Uterus (tissue), 4 donors: ENCODE measurements around the gene LETMD1. TPM values are rescaled to one million over a fixed set of nuclear protein-coding genes. Genes with fewer than 3 reads are reported as not detected.
A peak's percentile ranks its signal among the peaks of the same experiment; 100 is the strongest.

Source experiments
- DNase-seq, 2 donors: peaks; one replicate each; pipeline ENCODE4 v3.0.0-alpha.2; 2019 to 2020
- H3K27ac ChIP-seq, 2 donors: fragments of 200-600 bp; sonication (generic); 1 replicate in 1 of 2; 2 replicates in 1 of 2; pipeline ENCODE4 v1.5.1; 2016 to 2018
- H3K27me3 ChIP-seq, 2 donors: fragments of 200-600 bp; sonication (generic); one replicate each; pipeline ENCODE4 v1.5.1; 2018 to 2019; ENCODE audit warnings: control low read depth in 1 of 2
- H3K36me3 ChIP-seq, 2 donors: fragments of 200-600 bp; sonication (generic); one replicate each; pipeline ENCODE4 v1.5.1; 2019; ENCODE audit warnings: control low read depth in 1 of 2
- H3K4me1 ChIP-seq, 2 donors: fragments of 200-600 bp; sonication (generic); one replicate each; pipeline ENCODE4 v1.5.1; 2018 to 2019; ENCODE audit warnings: control low read depth in 1 of 2
- H3K4me3 ChIP-seq, 2 donors: fragments of 200-600 bp; sonication (generic); 1 replicate in 1 of 2; 2 replicates in 1 of 2; pipeline ENCODE4 v1.5.1; 2018 to 2019; ENCODE audit warnings: mild to moderate bottlenecking in 1 of 2
- H3K9me3 ChIP-seq, 2 donors: fragments of 200-600 bp; sonication (generic); one replicate each; pipeline ENCODE4 v1.5.1; 2019; ENCODE audit warnings: control low read depth in 1 of 2
- CTCF ChIP-seq, 4 experiments: fragments of 200-600 bp in 2 of 4; fragments of 450-650 bp in 2 of 4; sonication (generic) in 2 of 4; IDR thresholded peaks; one replicate each; pipeline ENCODE4 v1.5.1; 2016 to 2019; ENCODE audit warnings: antibody characterized with exemption in 4 of 4, mild to moderate bottlenecking in 2 of 4, moderate library complexity in 1 of 4
- POLR2A ChIP-seq, 2 donors: fragments of 450-650 bp; IDR thresholded peaks; one replicate each; pipeline ENCODE4 v1.6.1; 2016; ENCODE audit warnings: antibody characterized with exemption in 2 of 2, mild to moderate bottlenecking in 1 of 2, moderate library complexity in 1 of 2
- intact Hi-C: fragments of 100-400 bp; cut with DNase I; formaldehyde crosslinking; loops from one replicate; pipeline ENCODE4 v1.15.1; 2023; ENCODE audit warnings: low total_unique reads
- total RNA-seq, 4 donors: library from RNA; depleted of rRNA in 3 of 4; stranded (reverse); fragments of >200 nt in 3 of 4; gene quantifications; one replicate each; pipeline versions ENCODE4 v1.1.0 to v1.2.4, GENCODE V29; 2014 to 2023
- donor health status: DM: yes; HTN: yes; CAD: no.

The LETMD1 gene
- total RNA-seq, 4 donors from 2014 or later = 45.9 to 81.5 (median 61.5) TPM

- Histone ChIP-seq H3K4me1 (no peaks in the 10 kb centered on the region), H3K4me3 (no peak overlapping the region), H3K36me3 (no peaks in the 10 kb centered on the region), H3K27ac (no peak overlapping the region), H3K9me3 (no peaks in the 10 kb centered on the region), H3K27me3 (no peaks in the 10 kb centered on the region)
- TF ChIP-seq POLR2A (IDR thresholded peaks at IDR 0.05) (no peak), CTCF (IDR thresholded peaks at IDR 0.05) (no peak)
- no peak for DNase-seq
- intact Hi-C loops = no loop called here
Measured at GRCh38 chr12:51019927-51020326, 28.2 kb upstream of the LETMD1 start.

DNA sequence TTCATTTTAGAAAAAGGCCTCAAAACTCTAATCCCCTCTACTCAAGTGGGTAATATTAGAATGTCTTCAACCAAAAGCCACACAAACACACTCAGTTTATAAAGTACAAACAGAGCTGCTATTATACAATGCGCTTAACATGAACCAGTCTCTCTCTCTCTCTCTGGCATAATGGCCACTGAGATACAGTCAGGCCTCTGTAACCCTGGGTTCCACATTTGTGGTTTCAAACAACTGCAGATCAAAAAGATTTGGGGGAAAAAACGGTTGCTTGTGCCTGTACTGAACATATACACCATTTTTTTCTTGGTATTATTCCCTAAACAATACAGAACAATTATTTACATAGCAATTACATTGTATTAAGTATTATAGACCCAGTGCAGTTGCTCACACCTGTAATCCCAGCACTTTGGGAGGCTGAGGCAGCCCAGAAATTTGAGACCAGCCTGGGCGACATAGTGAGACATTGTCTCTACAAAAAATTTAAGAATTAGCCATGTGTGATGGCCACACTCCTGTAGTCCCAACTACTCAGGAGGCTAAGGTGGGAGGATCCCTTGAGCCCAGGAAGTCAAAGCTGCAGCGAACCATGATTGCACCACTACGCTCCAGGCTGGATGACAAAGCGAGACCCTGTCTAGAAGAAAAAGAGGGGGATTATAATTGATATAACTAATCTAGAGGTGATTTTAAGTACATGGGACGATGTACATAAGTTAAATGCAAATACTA, 27.5 kb upstream of the LETMD1 start:
- no peaks in the 10 kb centered on the region for H3K27me3 ChIP-seq
- no peaks in the 10 kb centered on the region for H3K9me3 ChIP-seq
- no peak for TF ChIP-seq CTCF (IDR thresholded peaks at IDR 0.05)
- TF ChIP-seq POLR2A (IDR thresholded peaks at IDR 0.05) = no peak
- no peak overlapping the region for H3K4me3 ChIP-seq
- intact Hi-C loops = no loop called here
- no peak overlapping the region for H3K27ac ChIP-seq
- DNase-seq = no peak
- H3K36me3 ChIP-seq = no peaks in the 10 kb centered on the region
- no peaks in the 10 kb centered on the region for H3K4me1 ChIP-seq

- Histone ChIP-seq H3K4me1 (no peaks in the 10 kb centered on the region), H3K27me3 (no peaks in the 10 kb centered on the region), H3K27ac (no peak overlapping the region), H3K36me3 (no peaks in the 10 kb centered on the region), H3K9me3 (no peaks in the 10 kb centered on the region), H3K4me3 (no peak overlapping the region)
- TF ChIP-seq CTCF (IDR thresholded peaks at IDR 0.05) (no peak), POLR2A (IDR thresholded peaks at IDR 0.05) (no peak)
- intact Hi-C loops = no loop called here
- no peak for DNase-seq
Measured at GRCh38 chr12:51021694-51022093, 26.4 kb upstream of the LETMD1 start.

DNA sequence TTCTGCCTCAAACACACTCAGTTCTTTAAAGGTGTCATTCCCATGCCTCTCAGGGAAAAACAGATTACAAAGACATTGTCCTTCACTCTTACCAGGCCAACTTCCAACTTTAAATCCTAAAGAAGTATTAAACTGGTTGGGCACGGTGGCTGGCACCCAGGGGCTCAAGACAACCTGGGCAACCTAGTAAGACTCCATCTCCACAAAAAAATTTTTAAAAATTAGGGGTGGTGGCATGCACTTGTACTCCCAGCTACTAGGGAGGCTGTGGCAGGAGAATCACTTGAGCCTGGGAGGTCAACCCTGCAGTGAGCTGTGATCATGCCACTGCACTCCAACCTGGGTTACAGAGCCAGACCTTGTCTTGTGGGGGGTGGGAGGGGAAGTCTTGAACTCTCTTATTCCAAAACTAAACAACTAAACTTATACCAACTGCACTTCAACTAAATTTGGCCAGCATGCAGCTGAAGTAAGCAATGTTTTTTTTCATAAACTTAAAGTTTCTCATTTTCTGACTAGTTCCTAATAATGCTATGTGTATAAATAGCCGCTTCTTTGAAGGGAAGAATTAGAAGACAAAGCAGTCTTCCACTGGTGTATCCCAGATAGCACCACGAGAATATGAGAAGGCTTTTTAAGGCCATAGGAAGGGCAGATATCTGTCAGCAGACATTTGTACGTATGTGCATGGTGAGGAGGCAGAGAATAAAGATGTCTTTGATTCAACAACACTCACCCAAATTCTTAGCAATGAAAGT, 24.3 kb upstream of the LETMD1 start:
- intact Hi-C loops = no loop called here
- Histone ChIP-seq H3K36me3 (no peaks in the 10 kb centered on the region), H3K9me3 (no peaks in the 10 kb centered on the region), H3K27ac (peak overlapping the region; percentile 85 to 87), H3K4me3 (peak overlapping the region in 1 of 2 donors; percentile 77), H3K27me3 (no peaks in the 10 kb centered on the region), H3K4me1 (no peaks in the 10 kb centered on the region)
- no peak for DNase-seq
- TF ChIP-seq POLR2A (IDR thresholded peaks at IDR 0.05) (no peak), CTCF (IDR thresholded peaks at IDR 0.05) (no peak)

- Histone ChIP-seq H3K9me3 (no peaks in the 10 kb centered on the region), H3K4me3 (peak overlapping the region; percentile 59 to 77), H3K4me1 (no peaks in the 10 kb centered on the region), H3K36me3 (no peaks in the 10 kb centered on the region), H3K27ac (peak overlapping the region; percentile 85 to 87), H3K27me3 (no peaks in the 10 kb centered on the region)
- no peak for TF ChIP-seq POLR2A (IDR thresholded peaks at IDR 0.05)
- no peak for TF ChIP-seq CTCF (IDR thresholded peaks at IDR 0.05)
- no peak for DNase-seq
- intact Hi-C loops = no loop called here
Measured at GRCh38 chr12:51025338-51025835, 22.7 kb upstream of the LETMD1 start.
